Hematopoietic multipotent progenitor cell treated with erythropoietin and hydrocortisone succinate and interleukin-3 and kit ligand, for 17 days (in vitro differentiated cells): ENCODE data around the gene DEFB119.
"Not testable (repeated sequence)": the region's sequence is repeated elsewhere in the genome, so short reads cannot be mapped to it uniquely, and the experiment has no call there.

Experiments
- DNase-seq: peaks from one replicate; pipeline ENCODE4 v3.0.0-alpha.2; 2015; ENCODE audit warnings: low spot score

The DEFB119 gene, protein sequence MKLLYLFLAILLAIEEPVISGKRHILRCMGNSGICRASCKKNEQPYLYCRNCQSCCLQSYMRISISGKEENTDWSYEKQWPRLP

DNA sequence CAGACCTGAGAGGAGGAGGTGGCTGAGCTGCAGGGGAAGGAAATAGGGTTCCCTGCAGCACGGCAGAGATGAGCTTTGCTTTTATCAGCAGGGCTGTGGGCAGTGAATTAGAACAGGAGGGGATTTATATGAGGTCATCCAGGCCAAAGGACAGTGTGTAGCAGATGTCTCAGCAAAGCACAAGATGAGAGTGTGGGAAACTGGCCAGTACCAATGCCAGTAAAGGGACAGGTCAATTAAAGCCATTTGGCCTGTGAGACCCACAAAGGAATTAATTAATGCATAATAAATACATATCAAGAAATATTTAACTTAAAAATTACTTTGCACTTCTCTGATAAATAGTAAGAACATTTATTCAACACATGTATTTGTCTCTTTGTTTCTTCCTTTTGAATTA is at the start of gene DEFB119:
Gene DEFB119, minus strand, starts transcription at position 101 of the 400 bp plus-strand sequence. CDS start 107 bp downstream, outside the sequence.
- DNase-seq, result no peak

DNA sequence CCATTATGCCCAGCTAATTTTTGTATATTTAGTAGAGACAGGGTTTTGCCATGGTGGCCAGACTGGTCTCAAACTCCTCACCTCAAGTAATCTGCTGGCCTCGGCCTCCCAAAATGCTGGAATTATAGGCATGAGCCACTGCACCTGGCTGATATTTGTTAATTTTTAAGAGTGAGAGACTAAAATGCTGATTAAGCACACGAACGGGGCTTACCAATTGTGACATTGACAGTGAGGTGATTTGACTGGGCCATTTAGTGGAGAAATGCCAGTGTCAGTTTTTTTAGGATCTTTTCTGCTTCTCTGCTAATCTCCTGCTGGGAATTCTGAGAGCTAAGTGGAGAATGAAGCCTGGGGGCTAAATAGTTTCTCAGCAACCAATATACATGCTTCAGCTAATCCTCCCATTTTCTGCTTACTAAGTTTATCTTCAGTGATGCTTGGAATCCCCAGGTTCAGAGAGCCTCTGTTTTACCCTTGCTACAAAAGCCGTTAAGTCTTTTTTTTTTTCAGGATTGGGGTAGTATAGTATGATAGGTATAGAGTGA is 40.3 kb upstream of the DEFB119 start:
- no peak for DNase-seq

- DNase-seq, result not testable (repeated sequence)
Measured at GRCh38 chr20:31427576-31427975, 37.2 kb upstream of the DEFB119 start.

- DNase-seq, result not testable (repeated sequence)
Measured at GRCh38 chr20:31426891-31427551, 36.6 kb upstream of the DEFB119 start.

DNA sequence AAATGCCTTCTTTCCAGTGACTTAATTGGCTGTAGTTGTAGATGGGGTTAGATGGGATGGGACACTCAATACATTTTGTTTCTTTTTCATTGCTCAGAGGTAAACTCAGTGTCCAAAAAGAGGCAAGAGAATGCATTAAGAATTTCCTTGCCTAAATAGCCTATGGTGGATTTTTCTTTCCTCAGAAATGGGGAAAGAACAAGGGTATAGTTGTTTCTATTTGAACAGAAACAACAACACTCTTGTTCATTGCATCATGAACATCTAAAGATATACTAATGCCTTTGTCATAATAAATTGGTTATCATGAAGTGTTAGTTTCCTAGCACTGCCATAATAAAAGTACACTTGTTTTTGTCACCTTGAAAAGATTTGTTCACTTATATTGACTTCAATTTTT is 35.4 kb upstream of the DEFB119 start:
- no peak for DNase-seq

- no peak for DNase-seq
Measured at GRCh38 chr20:31418307-31418706, 27.9 kb upstream of the DEFB119 start.

GRCh38 chr20:31415653-31416052 is 25.3 kb upstream of the DEFB119 start:
- DNase-seq, result no peak

GRCh38 chr20:31414381-31414780 is 24.0 kb upstream of the DEFB119 start:
- DNase-seq, result no peak

- no peak for DNase-seq
Measured at GRCh38 chr20:31410011-31410410, 19.6 kb upstream of the DEFB119 start.

DNA sequence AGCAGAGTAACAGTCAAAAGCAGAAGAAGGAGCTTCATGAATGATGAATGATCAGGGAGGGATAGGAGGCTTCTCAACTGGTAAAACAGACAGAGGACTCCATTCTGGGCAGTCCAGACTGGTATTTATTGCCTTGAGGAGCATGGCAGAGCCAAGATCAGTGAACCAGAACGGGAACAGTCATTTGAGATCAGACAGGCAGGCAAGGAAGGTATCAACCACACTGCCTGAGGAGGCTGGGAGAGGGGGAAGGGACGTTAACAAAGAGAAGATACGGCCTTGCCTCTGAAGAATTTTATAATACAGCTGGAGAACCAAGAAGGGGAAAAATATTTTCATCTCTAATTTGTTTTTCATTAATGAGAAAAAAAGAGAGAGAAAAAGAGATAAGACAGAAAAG is 15.7 kb upstream of the DEFB119 start, which contains the start of gene DEFB121:
Gene DEFB121, minus strand, starts transcription at position 101 of the 400 bp plus-strand sequence. Its CDS starts 63 bp downstream, at position 38.
- no peak for DNase-seq

GRCh38 chr20:31403886-31404285 is 13.5 kb upstream of the DEFB119 start:
- DNase-seq, result no peak

- no peak for DNase-seq
Measured at GRCh38 chr20:31394900-31395299, 4.5 kb upstream of the DEFB119 start.

DNA sequence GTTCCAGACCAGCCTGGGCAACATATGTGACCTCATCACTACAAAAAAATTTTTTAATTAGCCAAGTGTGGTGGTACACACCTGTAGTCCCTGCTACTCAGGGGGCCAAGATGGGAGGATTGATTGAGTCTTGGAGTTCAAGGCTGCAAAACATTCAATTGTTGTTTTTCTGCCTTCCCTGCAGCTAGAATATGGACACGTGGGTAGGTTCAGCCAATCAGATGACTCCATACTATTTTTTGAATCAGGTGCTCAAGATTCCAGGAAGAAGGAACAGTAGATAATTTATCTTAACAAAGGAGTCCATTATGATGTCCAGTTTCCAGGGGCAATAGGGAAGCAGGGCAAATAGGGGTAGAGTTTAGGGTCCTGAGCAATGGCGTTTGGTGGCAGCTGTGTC is 2.4 kb upstream of the DEFB119 start:
- no peak for DNase-seq

DNA sequence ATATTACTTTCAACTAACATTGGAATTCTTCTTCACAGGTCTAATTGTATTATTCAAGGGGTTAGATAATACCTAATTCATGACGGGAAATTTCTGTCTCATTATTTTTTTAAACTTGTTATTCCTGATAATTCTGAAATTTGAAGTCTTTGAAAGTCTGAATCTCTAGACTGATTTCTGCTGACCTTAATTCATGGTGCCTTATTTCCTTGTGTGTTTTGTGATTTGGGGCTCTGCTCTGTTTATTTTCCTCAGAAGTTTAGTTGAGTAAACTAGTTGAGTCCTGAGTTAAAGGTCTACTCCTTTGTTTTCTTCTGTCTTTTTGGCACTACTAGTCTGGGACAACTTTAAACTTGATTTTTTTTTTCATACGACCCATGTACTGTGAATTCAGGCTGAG is 16.0 kb downstream of the DEFB119 start:
- DNase-seq, result no peak

DNA sequence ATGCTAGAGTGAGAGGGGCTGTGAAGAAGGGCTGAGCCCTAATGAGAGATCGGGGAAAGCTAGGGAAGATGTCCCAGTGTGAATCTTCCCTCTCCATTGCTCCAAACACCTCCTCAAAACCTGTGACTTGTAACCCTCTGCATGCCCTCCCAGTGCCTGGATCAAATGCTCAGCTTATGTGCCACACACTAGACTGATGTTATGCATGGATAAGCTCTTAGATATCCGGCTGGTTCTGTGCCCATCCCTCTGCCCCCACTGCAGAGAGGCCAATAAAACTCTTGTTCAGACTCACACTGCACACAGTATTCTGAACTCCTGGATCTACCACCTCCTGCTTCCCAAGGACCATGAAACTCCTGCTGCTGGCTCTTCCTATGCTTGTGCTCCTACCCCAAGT is 22.1 kb downstream of the DEFB119 start, which contains the start of gene DEFB118:
Gene DEFB118, plus strand, starts transcription at position 301 of the 400 bp plus-strand sequence. Its CDS starts 50 bp downstream, at position 351.
- DNase-seq, result no peak

DNA sequence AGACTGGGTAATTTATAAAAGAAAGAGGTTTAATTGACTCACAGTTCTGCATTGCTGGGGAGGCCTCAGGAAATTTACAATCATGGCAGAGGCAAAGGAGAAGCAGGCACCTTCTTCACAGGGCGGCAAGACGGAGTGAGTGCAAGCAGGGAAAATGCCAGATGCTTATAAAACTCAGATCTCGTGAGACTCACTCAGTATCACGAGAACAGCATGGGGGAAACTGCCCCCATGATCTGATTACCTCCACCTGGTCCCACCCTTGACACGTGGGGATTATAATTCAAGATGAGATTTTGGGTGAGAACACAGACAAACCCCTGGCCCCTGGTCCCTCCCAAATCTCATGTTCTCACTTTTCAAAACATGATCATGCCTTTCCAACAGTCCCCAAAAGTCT is 26.1 kb downstream of the DEFB119 start:
- not testable (repeated sequence) for DNase-seq

- no peak for DNase-seq
Measured at GRCh38 chr20:31363295-31363694, 27.1 kb downstream of the DEFB119 start.

DNA sequence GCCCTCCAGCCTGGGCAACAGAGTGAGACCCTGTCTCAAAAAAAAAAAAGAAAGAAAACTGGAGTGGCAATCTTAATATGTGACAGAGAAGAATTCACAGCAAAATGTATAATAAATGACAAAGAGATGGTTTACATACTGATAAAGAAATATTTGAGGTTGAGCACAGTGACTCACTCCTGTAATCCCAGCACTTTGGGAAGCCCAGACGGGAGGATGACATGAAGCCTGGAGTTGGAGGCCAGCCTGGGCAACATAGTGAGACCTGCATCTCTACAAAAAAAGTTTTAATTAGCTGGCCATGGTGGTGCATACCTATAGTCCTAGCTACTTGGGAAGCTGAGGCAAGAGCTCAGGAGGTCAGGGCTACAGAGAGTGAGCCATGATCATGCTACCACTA is 34.4 kb downstream of the DEFB119 start:
- DNase-seq, result no peak

GRCh38 chr20:31341470-31341869 is 48.9 kb downstream of the DEFB119 start:
- no peak for DNase-seq

DNA sequence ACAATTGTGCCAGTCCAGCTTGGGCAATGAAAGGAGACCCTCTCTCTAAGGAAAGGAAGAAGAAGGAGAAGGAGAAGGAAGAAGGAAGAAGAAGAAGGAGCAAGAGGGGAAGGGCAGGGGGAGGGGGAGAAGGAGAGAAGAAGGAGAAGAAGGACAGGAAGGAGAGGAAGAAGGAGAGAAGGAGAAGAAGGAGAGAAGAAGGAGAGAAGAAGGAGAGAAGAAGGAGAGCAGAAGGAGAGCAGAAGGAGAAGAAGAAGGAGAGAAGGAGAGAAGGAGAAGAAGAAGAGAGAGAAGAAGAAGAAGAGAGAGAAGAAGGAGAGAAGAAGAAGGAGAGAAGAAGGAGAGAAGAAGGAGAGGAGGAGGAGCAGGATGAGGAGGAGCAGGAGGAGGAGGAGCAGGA is 59.5 kb downstream of the DEFB119 start:
- no peak for DNase-seq
